Gastroesophageal sphincter (tissue), 4 donors: ENCODE measurements around the gene CDIPT. TPM values are rescaled to one million over a fixed set of nuclear protein-coding genes. Genes with fewer than 3 reads are reported as not detected.

Source experiments
- ATAC-seq: fragments of 150-250 bp; one replicate; pipeline ENCODE4 v1.9.1; 2016; ENCODE audit warnings: mild to moderate bottlenecking, moderate library complexity
- H3K27ac ChIP-seq, 4 donors: fragments of 200-600 bp; sonication (generic) in 3 of 4; 1 replicate in 3 of 4; 2 replicates in 1 of 4; pipeline ENCODE4 v1.5.1; 2016 to 2019
- H3K27me3 ChIP-seq: fragments of 200-600 bp; sonication (generic); one replicate; pipeline ENCODE4 v1.5.1; 2019
- H3K36me3 ChIP-seq, 2 donors: fragments of 200-600 bp; sonication (generic); one replicate each; pipeline ENCODE4 v1.5.1; 2019; ENCODE audit warnings: control low read depth in 1 of 2
- H3K4me1 ChIP-seq, 3 donors: fragments of 200-600 bp; sonication (generic); 1 replicate in 2 of 3; 2 replicates in 1 of 3; pipeline ENCODE4 v1.5.1; 2016 to 2019; ENCODE audit warnings: control low read depth in 2 of 3
- H3K4me3 ChIP-seq, 2 donors: fragments of 200-600 bp; sonication (generic); one replicate each; pipeline ENCODE4 v1.5.1; 2019; ENCODE audit warnings: mild to moderate bottlenecking in 1 of 2, moderate library complexity in 1 of 2
- H3K9me3 ChIP-seq, 3 donors: fragments of 200-600 bp; sonication (generic); one replicate each; pipeline ENCODE4 v1.5.1; 2017 to 2019; ENCODE audit warnings: control low read depth in 2 of 3
- CTCF ChIP-seq, 4 experiments: fragments of 200-600 bp in 2 of 4; fragments of 450-650 bp in 2 of 4; sonication (generic) in 1 of 4; IDR thresholded peaks; one replicate each; pipeline ENCODE4 v1.5.1; 2017 to 2019; ENCODE audit warnings: antibody characterized with exemption in 4 of 4, mild to moderate bottlenecking in 2 of 4, moderate library complexity in 2 of 4
- EP300 ChIP-seq: sonication (generic); formaldehyde crosslinking; IDR thresholded peaks from one replicate; pipeline ENCODE4 v1.6.1; 2017; ENCODE audit warnings: antibody characterized with exemption, mild to moderate bottlenecking
- POLR2A ChIP-seq, 2 donors: fragments of 450-650 bp; IDR thresholded peaks; one replicate each; pipeline ENCODE4 v1.6.1; 2017; ENCODE audit warnings: antibody characterized with exemption in 2 of 2, mild to moderate bottlenecking in 2 of 2, moderate library complexity in 1 of 2
- POLR2AphosphoS5 ChIP-seq: sonication (generic); formaldehyde crosslinking; IDR thresholded peaks from one replicate; pipeline ENCODE4 v1.6.1; 2017; ENCODE audit warnings: antibody characterized with exemption
- WGBS, 2 donors: methylation state at CpG; one replicate each; pipeline ENCODE4 v1.1.5; 2018; ENCODE audit warnings: low coverage in 1 of 2; 5-methylcytosine and 5-hydroxymethylcytosine counted together
- total RNA-seq, 4 donors: library from RNA; depleted of rRNA; stranded (reverse); fragments of >200 nt; gene quantifications; one replicate each; pipeline ENCODE4 v1.1.0, GENCODE V29; 2016

Gene CDIPT
- total RNA-seq, 4 donors from 2014 or later: 119 to 167 (median 130) TPM

GRCh38 chr16:29863669-29863984 lies 601 bp upstream of the CDIPT start:
- no peaks in the 10 kb centered on the region for H3K9me3 ChIP-seq
- 0% methylated on average over 3 of the region's 16 CpGs; no CpG with 5 or more reads in 1 of the 2 donors for WGBS, 2 donors
- H3K4me1 ChIP-seq: peaks cover 0 to 29% (median 16%) of the 10 kb centered on the region in 3 donors
- H3K27me3 ChIP-seq: peaks cover 5% of the 10 kb centered on the region
- ATAC-seq: no peak
- H3K4me3 ChIP-seq: peak overlapping the region in 1 of 2 donors; percentile 99
- TF ChIP-seq EP300: no peak
- no peak for TF ChIP-seq POLR2A (IDR thresholded peaks at IDR 0.05)
- TF ChIP-seq CTCF (IDR thresholded peaks at IDR 0.05): no peak
- TF ChIP-seq POLR2AphosphoS5: no peak
- H3K27ac ChIP-seq: peak overlapping the region in 3 of 4 donors; percentile 82 to 93 (median 90)
- H3K36me3 ChIP-seq: peaks cover 0 to 27% of the 10 kb centered on the region in 2 donors

- 0 to 2% methylated on average over 5 to 22 of the region's 27 CpGs for WGBS, 2 donors
- peak overlapping the region; percentile 76 to 99 for H3K4me3 ChIP-seq
- TF ChIP-seq POLR2A (IDR thresholded peaks at IDR 0.05): no peak
- no peak for TF ChIP-seq CTCF (IDR thresholded peaks at IDR 0.05)
- TF ChIP-seq POLR2AphosphoS5: no peak
- no peak for TF ChIP-seq EP300
- H3K27ac ChIP-seq: peak overlapping the region; percentile 62 to 93 (median 86)
- H3K36me3 ChIP-seq: peaks cover 0 to 33% of the 10 kb centered on the region in 2 donors
- no peak for ATAC-seq
- H3K4me1 ChIP-seq: peaks cover 0 to 29% (median 16%) of the 10 kb centered on the region in 3 donors
- no peaks in the 10 kb centered on the region for H3K9me3 ChIP-seq
- H3K27me3 ChIP-seq: peaks cover 5% of the 10 kb centered on the region
These were observed 593 bp downstream of the CDIPT start for GRCh38 chr16:29862383-29862883.

- TF ChIP-seq POLR2AphosphoS5 (no peak), CTCF (IDR thresholded peaks at IDR 0.05) (no peak), POLR2A (IDR thresholded peaks at IDR 0.05) (no peak), EP300 (no peak)
- ATAC-seq: no peak
- WGBS, 2 donors: 84 to 100% methylated on average over 1 to 6 of the region's 9 CpGs
- H3K27me3 ChIP-seq: no peaks in the 10 kb centered on the region
- no peaks in the 10 kb centered on the region for H3K9me3 ChIP-seq
- H3K4me1 ChIP-seq: peaks cover 0 to 29% (median 16%) of the 10 kb centered on the region in 3 donors
- peaks cover 0 to 33% of the 10 kb centered on the region in 2 donors for H3K36me3 ChIP-seq
- no peak overlapping the region for H3K4me3 ChIP-seq
- H3K27ac ChIP-seq: no peak overlapping the region
These were observed 2.8 kb downstream of the CDIPT start for GRCh38 chr16:29860218-29860617.

- H3K27ac ChIP-seq: no peak overlapping the region
- H3K4me3 ChIP-seq: no peak overlapping the region
- TF ChIP-seq EP300 (no peak), POLR2AphosphoS5 (no peak), CTCF (IDR thresholded peaks at IDR 0.05) (no peak), POLR2A (IDR thresholded peaks at IDR 0.05) (no peak)
- H3K36me3 ChIP-seq: peaks cover 0 to 33% of the 10 kb centered on the region in 2 donors
- no peaks in the 10 kb centered on the region for H3K9me3 ChIP-seq
- WGBS, 2 donors: 100% methylated on average over 1 of the region's 19 CpGs; no CpG with 5 or more reads in 1 of the 2 donors
- peaks cover 0 to 27% (median 16%) of the 10 kb centered on the region in 3 donors for H3K4me1 ChIP-seq
- H3K27me3 ChIP-seq: no peaks in the 10 kb centered on the region
- ATAC-seq: no peak
These were observed 4.1 kb downstream of the CDIPT start for GRCh38 chr16:29858974-29859373.

- Histone ChIP-seq H3K9me3 (no peaks in the 10 kb centered on the region), H3K27ac (no peak overlapping the region), H3K27me3 (no peaks in the 10 kb centered on the region), H3K4me1 (peaks cover 0 to 21% (median 16%) of the 10 kb centered on the region in 3 donors), H3K4me3 (no peak overlapping the region), H3K36me3 (peaks cover 0 to 33% of the 10 kb centered on the region in 2 donors)
- no peak for ATAC-seq
- 70 to 73% methylated on average over 5 to 6 of the region's 10 CpGs for WGBS, 2 donors
- TF ChIP-seq POLR2A (IDR thresholded peaks at IDR 0.05) (no peak), CTCF (IDR thresholded peaks at IDR 0.05) (no peak), POLR2AphosphoS5 (no peak), EP300 (no peak)
These were observed 4.7 kb downstream of the CDIPT start for GRCh38 chr16:29858149-29858849.
